Esophagus muscularis mucosa (tissue), 4 donors: ENCODE results near the gene GPS2. TPM values are rescaled to one million over a fixed set of nuclear protein-coding genes. Genes with fewer than 3 reads are reported as not detected.

Experiments
- DNase-seq: peaks from one replicate; pipeline ENCODE4 v3.0.0-alpha.2; 2017; ENCODE audit errors: extremely low spot score
- H3K27ac ChIP-seq, 4 donors: fragments of 200-600 bp; sonication (generic); replicated peaks in 1 of 4; 1 replicate in 3 of 4; 2 replicates in 1 of 4; pipeline ENCODE4 v1.5.1; 2016 to 2019; ENCODE audit warnings: mild to moderate bottlenecking in 1 of 4
- H3K27me3 ChIP-seq, 4 donors: fragments of 200-600 bp; sonication (generic); one replicate each; pipeline versions ENCODE4 v1.5.1 to v1.6.0; 2016 to 2019
- H3K36me3 ChIP-seq, 4 donors: fragments of 200-600 bp; sonication (generic); one replicate each; pipeline ENCODE4 v1.5.1; 2016 to 2019
- H3K4me1 ChIP-seq, 4 donors: fragments of 200-600 bp; sonication (generic); one replicate each; pipeline ENCODE4 v1.5.1; 2016 to 2019
- H3K4me3 ChIP-seq, 4 donors: fragments of 200-600 bp; sonication (generic); 1 replicate in 2 of 4; 2 replicates in 2 of 4; pipeline ENCODE4 v1.5.1; 2016 to 2019; ENCODE audit warnings: mild to moderate bottlenecking in 4 of 4, moderate library complexity in 1 of 4
- H3K9me3 ChIP-seq, 4 donors: fragments of 200-600 bp; sonication (generic); 1 replicate in 3 of 4; 2 replicates in 1 of 4; pipeline ENCODE4 v1.5.1; 2016 to 2019
- CTCF ChIP-seq, 3 experiments: fragments of 200-600 bp in 2 of 3; fragments of 450-650 bp in 1 of 3; sonication (generic) in 2 of 3; IDR thresholded peaks; one replicate each; pipeline ENCODE4 v1.5.1; 2017 to 2019; ENCODE audit warnings: antibody characterized with exemption in 3 of 3, mild to moderate bottlenecking in 2 of 3, moderate library complexity in 1 of 3
- EP300 ChIP-seq: sonication (generic); formaldehyde crosslinking; IDR thresholded peaks from one replicate; pipeline ENCODE4 v1.6.1; 2017; ENCODE audit warnings: antibody characterized with exemption
- POLR2A ChIP-seq: fragments of 450-650 bp; IDR thresholded peaks from one replicate; pipeline ENCODE4 v1.6.1; 2017; ENCODE audit warnings: antibody characterized with exemption, moderate library complexity, mild to moderate bottlenecking, low read depth
- POLR2AphosphoS5 ChIP-seq, 2 donors: sonication (generic); formaldehyde crosslinking; IDR thresholded peaks; one replicate each; pipeline ENCODE4 v1.6.1; 2017; ENCODE audit warnings: antibody characterized with exemption in 2 of 2
- WGBS: methylation state at CpG from one replicate; pipeline ENCODE4 v1.1.5; 2018; 5-methylcytosine and 5-hydroxymethylcytosine counted together
- intact Hi-C: fragments of 100-400 bp; cut with DNase I; formaldehyde crosslinking; loops from one replicate; pipeline ENCODE4 v1.15.1; 2023
- total RNA-seq, 4 donors: library from RNA; depleted of rRNA; stranded (reverse); fragments of >200 nt; gene quantifications; one replicate each; pipeline versions ENCODE4 v1.1.0 to v1.2.1, GENCODE V29; 2016

GPS2 gene
- total RNA-seq, 4 donors from 2014 or later = 89.6 to 112 (median 90.2) TPM

- H3K36me3 ChIP-seq = peaks cover 58 to 86% (median 73%) of the 10 kb centered on the region in 4 donors
- 83% methylated on average over 3 of the region's 13 CpGs for WGBS
- no peak overlapping the region for H3K4me3 ChIP-seq
- intact Hi-C loops = no loop called here
- no peak overlapping the region for H3K27ac ChIP-seq
- H3K9me3 ChIP-seq = no peaks in the 10 kb centered on the region
- H3K27me3 ChIP-seq = no peaks in the 10 kb centered on the region
- peaks cover 20 to 25% (median 24%) of the 10 kb centered on the region in 4 donors for H3K4me1 ChIP-seq
- DNase-seq = no peak
- TF ChIP-seq POLR2AphosphoS5 (IDR thresholded peaks at IDR 0.05) (no peak), EP300 (no peak), CTCF (IDR thresholded peaks at IDR 0.05) (no peak), POLR2A (no peak)
Measured at GRCh38 chr17:7318121-7318860, 3.1 kb upstream of the GPS2 start.

GRCh38 chr17:7317161-7317803 lies 2.1 kb upstream of the GPS2 start:
- Histone ChIP-seq H3K4me1 (peaks cover 30 to 36% (median 34%) of the 10 kb centered on the region in 4 donors), H3K27ac (no peak overlapping the region), H3K4me3 (no peak overlapping the region), H3K36me3 (peaks cover 58 to 86% (median 73%) of the 10 kb centered on the region in 4 donors), H3K27me3 (no peaks in the 10 kb centered on the region), H3K9me3 (no peaks in the 10 kb centered on the region)
- intact Hi-C loops = no loop called here
- DNase-seq = no peak
- TF ChIP-seq CTCF (IDR thresholded peaks at IDR 0.05) = no peak
- TF ChIP-seq EP300 = no peak
- TF ChIP-seq POLR2AphosphoS5 (IDR thresholded peaks at IDR 0.05) = no peak
- no peak for TF ChIP-seq POLR2A
- WGBS = 85% methylated on average over 16 of the region's 16 CpGs

- Histone ChIP-seq H3K27me3 (no peaks in the 10 kb centered on the region), H3K36me3 (peaks cover 58 to 86% (median 73%) of the 10 kb centered on the region in 4 donors), H3K27ac (peak overlapping the region; percentile 84 to 94 (median 93)), H3K4me3 (peak overlapping the region; percentile 74 to 93 (median 90)), H3K9me3 (no peaks in the 10 kb centered on the region), H3K4me1 (peaks cover 37 to 48% (median 44%) of the 10 kb centered on the region in 4 donors)
- TF ChIP-seq POLR2AphosphoS5 (IDR thresholded peaks at IDR 0.05) (no peak), POLR2A (no peak)
- 41% methylated on average over 29 of the region's 30 CpGs for WGBS
- intact Hi-C loops = no loop called here
- DNase-seq = no peak
Measured at GRCh38 chr17:7315570-7316235, 543 bp upstream of the GPS2 start.

- 42% methylated on average over 9 of the region's 9 CpGs for WGBS
- peak overlapping the region; percentile 84 to 94 (median 93) for H3K27ac ChIP-seq
- H3K36me3 ChIP-seq = peaks cover 64 to 84% (median 74%) of the 10 kb centered on the region in 4 donors
- no peak for DNase-seq
- peak overlapping the region; percentile 74 to 93 (median 90) for H3K4me3 ChIP-seq
- no peaks in the 10 kb centered on the region for H3K27me3 ChIP-seq
- intact Hi-C loops = no loop called here
- no peak for TF ChIP-seq POLR2AphosphoS5 (IDR thresholded peaks at IDR 0.05)
- no peak for TF ChIP-seq CTCF (IDR thresholded peaks at IDR 0.05)
- no peak for TF ChIP-seq POLR2A
- no peak for TF ChIP-seq EP300
- H3K9me3 ChIP-seq = no peaks in the 10 kb centered on the region
- H3K4me1 ChIP-seq = peaks cover 53 to 64% (median 60%) of the 10 kb centered on the region in 4 donors
Measured at GRCh38 chr17:7313890-7314718, 1.1 kb downstream of the GPS2 start.
